CD8-positive, alpha-beta memory T cell (primary cell): ENCODE results near the gene ZBTB11. TPM values are rescaled to one million over a fixed set of nuclear protein-coding genes. Genes with fewer than 3 reads are reported as not detected.

Experiments used
- CTCF ChIA-PET: fragments of 350-600 bp; sonication (Branson Sonifier 250); formaldehyde crosslinking; loops from one replicate; lab custom pipeline; 2021; ENCODE audit warnings: antibody characterized with exemption; lab: Charles Lee
- POLR2A ChIA-PET: fragments of 350-600 bp; sonication (Branson Sonifier 250); formaldehyde crosslinking; loops from one replicate; lab custom pipeline; 2021; ENCODE audit warnings: antibody characterized with exemption; lab: Charles Lee
- DNase-seq, 5 donors: peaks; one replicate each; pipeline versions ENCODE4 v3.0.0 to v3.0.0-alpha.2; 2020 to 2022; ENCODE audit warnings: mixed read lengths in 1 of 5
- H3K27ac ChIP-seq: one replicate; pipeline ENCODE4 v1.7.0; 2013; ENCODE audit warnings: low read depth, mild to moderate bottlenecking, low read length, moderate library complexity
- H3K27me3 ChIP-seq: 2 replicates; pipeline ENCODE4 v1.7.0; 2013; ENCODE audit warnings: low read length, mild to moderate bottlenecking; ENCODE audit not compliant: insufficient read depth, poor library complexity, severe bottlenecking
- H3K36me3 ChIP-seq: 2 replicates; pipeline ENCODE4 v1.7.0; 2013; ENCODE audit warnings: mild to moderate bottlenecking, low read length, moderate library complexity; ENCODE audit not compliant: insufficient read depth
- H3K4me1 ChIP-seq: 2 replicates; pipeline ENCODE4 v1.7.0; 2013; ENCODE audit warnings: mild to moderate bottlenecking, low read length, moderate library complexity; ENCODE audit not compliant: insufficient read depth
- H3K4me3 ChIP-seq: 2 replicates; pipeline ENCODE4 v1.7.0; 2013; ENCODE audit warnings: mild to moderate bottlenecking, low read length
- H3K9me3 ChIP-seq: 2 replicates; pipeline ENCODE4 v1.7.0; 2013; ENCODE audit warnings: mild to moderate bottlenecking, low read length
- H3K27ac Mint-ChIP-seq, 8 donors: one replicate each; pipeline ENCODE4 v1.8.0; 2020 to 2021; ENCODE audit warnings: mixed read lengths in 8 of 8, mild to moderate bottlenecking in 6 of 8, inconsistent platforms in 3 of 8, moderate library complexity in 3 of 8
- H3K27me3 Mint-ChIP-seq, 2 donors: one replicate each; pipeline ENCODE4 v1.8.0; 2020 to 2021; ENCODE audit warnings: mixed read lengths in 2 of 2, mild to moderate bottlenecking in 1 of 2, moderate library complexity in 1 of 2
- H3K36me3 Mint-ChIP-seq, 3 donors: one replicate each; pipeline ENCODE4 v1.8.0; 2020 to 2021; ENCODE audit warnings: mixed read lengths in 3 of 3, inconsistent platforms in 1 of 3, mild to moderate bottlenecking in 1 of 3
- H3K4me1 Mint-ChIP-seq, 3 donors: one replicate each; pipeline ENCODE4 v1.8.0; 2020 to 2021; ENCODE audit warnings: mixed read lengths in 3 of 3, inconsistent platforms in 1 of 3, mild to moderate bottlenecking in 1 of 3
- H3K4me3 Mint-ChIP-seq, 7 donors: one replicate each; pipeline ENCODE4 v1.8.0; 2020 to 2021; ENCODE audit warnings: mixed read lengths in 7 of 7, mild to moderate bottlenecking in 6 of 7, moderate library complexity in 4 of 7, inconsistent platforms in 2 of 7
- H3K9me3 Mint-ChIP-seq, 5 donors: one replicate each; pipeline ENCODE4 v1.8.0; 2020 to 2022; ENCODE audit warnings: mixed read lengths in 5 of 5, mild to moderate bottlenecking in 3 of 5, moderate library complexity in 2 of 5, inconsistent platforms in 1 of 5
- polyA plus RNA-seq: library from polyadenylated mRNA; unstranded; fragments of 300-500 nt; fragmentation: Illumina TruSeq; gene quantifications from one replicate; pipeline ENCODE4 v1.2.3, GENCODE V29; 2021
- total RNA-seq, 2 experiments: library from RNA; stranded (reverse); gene quantifications; one replicate each; pipeline ENCODE4 v1.2.3, GENCODE V29; 2021

The ZBTB11 gene
- total and polyA plus RNA-seq, 3 experiments from 2014 or later = 14.5 to 29.7 (median 28.9) TPM

DNA sequence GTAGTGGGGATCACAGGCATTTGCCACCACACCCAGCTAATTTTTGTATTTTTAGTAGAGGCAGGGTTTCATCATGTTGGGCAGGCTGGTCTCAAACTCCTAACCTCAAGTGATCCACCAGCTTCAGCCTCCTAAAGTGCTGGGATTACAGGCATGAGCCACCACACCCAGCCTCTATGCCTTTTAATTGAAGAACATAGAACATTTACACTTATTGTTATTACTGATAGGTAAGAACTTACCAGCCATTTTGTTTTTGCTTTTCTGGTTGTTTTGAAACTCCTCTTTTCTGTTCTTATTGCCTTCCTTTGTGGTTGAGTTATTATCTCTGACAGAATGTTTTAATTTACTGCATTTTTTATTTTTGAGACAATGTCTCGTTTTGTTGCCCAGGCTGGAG is 73.7 kb downstream of the ZBTB11 start:
- no peaks in the 10 kb centered on the region for H3K9me3 ChIP-seq
- Mint-ChIP-seq H3K4me3 (no peak overlapping the region), H3K4me1 (peaks cover 0 to 3% (median 2%) of the 10 kb centered on the region in 3 donors), H3K36me3 (no peaks in the 10 kb centered on the region), H3K27me3 (no peaks in the 10 kb centered on the region), H3K27ac (peak overlapping the region in 1 of 8 donors; percentile 36), H3K9me3 (peaks cover 0 to 2% (median 0%) of the 10 kb centered on the region in 5 donors)
- H3K36me3 ChIP-seq = no peaks in the 10 kb centered on the region
- no peaks in the 10 kb centered on the region for H3K4me1 ChIP-seq
- no peak overlapping the region for H3K4me3 ChIP-seq
- H3K27me3 ChIP-seq = no peaks in the 10 kb centered on the region
- POLR2A ChIA-PET = no interaction called here
- no peak overlapping the region for H3K27ac ChIP-seq
- DNase-seq = no peak
- CTCF ChIA-PET = no interaction called here

GRCh38 chr3:101602731-101603130 is 74.2 kb downstream of the ZBTB11 start:
- Histone ChIP-seq H3K27me3 (no peaks in the 10 kb centered on the region), H3K27ac (no peak overlapping the region), H3K9me3 (no peaks in the 10 kb centered on the region), H3K36me3 (no peaks in the 10 kb centered on the region), H3K4me3 (no peak overlapping the region), H3K4me1 (no peaks in the 10 kb centered on the region)
- ChIA-PET CTCF (no interaction called here), POLR2A (no interaction called here)
- Mint-ChIP-seq H3K27ac (peak overlapping the region in 2 of 8 donors; percentile 36 to 68), H3K27me3 (no peaks in the 10 kb centered on the region), H3K9me3 (peaks cover 0 to 2% (median 0%) of the 10 kb centered on the region in 5 donors), H3K4me3 (no peak overlapping the region), H3K36me3 (peaks cover 0 to 1% (median 0%) of the 10 kb centered on the region in 3 donors), H3K4me1 (peaks cover 0 to 3% (median 2%) of the 10 kb centered on the region in 3 donors)
- no peak for DNase-seq

Other genes with a start within 250 kb of the ZBTB11 start
- gene SENP7, start 163.9 kb downstream of the ZBTB11 start, total RNA-seq = 10 to 100 TPM; 11.1 to 13.2 TPM
- gene SENP7, start 163.9 kb downstream of the ZBTB11 start, polyA plus RNA-seq = 8.3 TPM
- 10 to 100 TPM; 57.4 to 59.3 TPM for gene TRMT10C, start 115.3 kb downstream of the ZBTB11 start, total RNA-seq
- gene TRMT10C, start 115.3 kb downstream of the ZBTB11 start, polyA plus RNA-seq = 37.3 TPM
- 100 to 1,000 TPM; 205 to 216 TPM for gene PCNP, start 103.0 kb downstream of the ZBTB11 start, total RNA-seq
- 124 TPM for gene PCNP, start 103.0 kb downstream of the ZBTB11 start, polyA plus RNA-seq
- gene RPL24, start 9.6 kb upstream of the ZBTB11 start, total RNA-seq = 1,000 to 10,000 TPM; 1,569 to 1,633 TPM
- 973 TPM for gene RPL24, start 9.6 kb upstream of the ZBTB11 start, polyA plus RNA-seq
- gene CEP97, start 47.5 kb upstream of the ZBTB11 start, total RNA-seq = 10 to 100 TPM; 16.6 to 17.3 TPM
- 4.5 TPM for gene CEP97, start 47.5 kb upstream of the ZBTB11 start, polyA plus RNA-seq
- 10 to 100 TPM; 16.2 to 17.2 TPM for gene NXPE3, start 102.1 kb upstream of the ZBTB11 start, total RNA-seq
- 37.4 TPM for gene NXPE3, start 102.1 kb upstream of the ZBTB11 start, polyA plus RNA-seq
- gene NFKBIZ, start 172.4 kb upstream of the ZBTB11 start, total RNA-seq = 10 to 100 TPM; 32.3 to 32.9 TPM
- gene NFKBIZ, start 172.4 kb upstream of the ZBTB11 start, polyA plus RNA-seq = 8.0 TPM